Gastroesophageal sphincter (tissue), 4 donors: ENCODE results near the gene RPL12. TPM values are rescaled to one million over a fixed set of nuclear protein-coding genes. Genes with fewer than 3 reads are reported as not detected.

Experiments
- ATAC-seq: fragments of 150-250 bp; one replicate; pipeline ENCODE4 v1.9.1; 2016; ENCODE audit warnings: mild to moderate bottlenecking, moderate library complexity
- H3K27ac ChIP-seq, 4 donors: fragments of 200-600 bp; sonication (generic) in 3 of 4; 1 replicate in 3 of 4; 2 replicates in 1 of 4; pipeline ENCODE4 v1.5.1; 2016 to 2019
- H3K27me3 ChIP-seq: fragments of 200-600 bp; sonication (generic); one replicate; pipeline ENCODE4 v1.5.1; 2019
- H3K36me3 ChIP-seq, 2 donors: fragments of 200-600 bp; sonication (generic); one replicate each; pipeline ENCODE4 v1.5.1; 2019; ENCODE audit warnings: control low read depth in 1 of 2
- H3K4me1 ChIP-seq, 3 donors: fragments of 200-600 bp; sonication (generic); 1 replicate in 2 of 3; 2 replicates in 1 of 3; pipeline ENCODE4 v1.5.1; 2016 to 2019; ENCODE audit warnings: control low read depth in 2 of 3
- H3K4me3 ChIP-seq, 2 donors: fragments of 200-600 bp; sonication (generic); one replicate each; pipeline ENCODE4 v1.5.1; 2019; ENCODE audit warnings: mild to moderate bottlenecking in 1 of 2, moderate library complexity in 1 of 2
- H3K9me3 ChIP-seq, 3 donors: fragments of 200-600 bp; sonication (generic); one replicate each; pipeline ENCODE4 v1.5.1; 2017 to 2019; ENCODE audit warnings: control low read depth in 2 of 3
- EP300 ChIP-seq: sonication (generic); formaldehyde crosslinking; IDR thresholded peaks from one replicate; pipeline ENCODE4 v1.6.1; 2017; ENCODE audit warnings: antibody characterized with exemption, mild to moderate bottlenecking
- POLR2A ChIP-seq, 2 donors: fragments of 450-650 bp; IDR thresholded peaks; one replicate each; pipeline ENCODE4 v1.6.1; 2017; ENCODE audit warnings: antibody characterized with exemption in 2 of 2, mild to moderate bottlenecking in 2 of 2, moderate library complexity in 1 of 2
- POLR2AphosphoS5 ChIP-seq: sonication (generic); formaldehyde crosslinking; IDR thresholded peaks from one replicate; pipeline ENCODE4 v1.6.1; 2017; ENCODE audit warnings: antibody characterized with exemption
- WGBS, 2 donors: methylation state at CpG; one replicate each; pipeline ENCODE4 v1.1.5; 2018; ENCODE audit warnings: low coverage in 1 of 2; 5-methylcytosine and 5-hydroxymethylcytosine counted together
- total RNA-seq, 4 donors: library from RNA; depleted of rRNA; stranded (reverse); fragments of >200 nt; gene quantifications; one replicate each; pipeline ENCODE4 v1.1.0, GENCODE V29; 2016
- TF ChIP-seq, protein P1 (sequence below), 4 experiments: fragments of 200-600 bp in 2 of 4; fragments of 450-650 bp in 2 of 4; sonication (generic) in 1 of 4; IDR thresholded peaks; one replicate each; pipeline ENCODE4 v1.5.1; 2017 to 2019; ENCODE audit warnings: antibody characterized with exemption in 4 of 4, mild to moderate bottlenecking in 2 of 4, moderate library complexity in 2 of 4

The RPL12 gene
- total RNA-seq, result 1,000 to 10,000 TPM in 3 of 4 donors, 100 to 1,000 TPM in 1; 879 to 2,906 (median 1,722) TPM

DNA sequence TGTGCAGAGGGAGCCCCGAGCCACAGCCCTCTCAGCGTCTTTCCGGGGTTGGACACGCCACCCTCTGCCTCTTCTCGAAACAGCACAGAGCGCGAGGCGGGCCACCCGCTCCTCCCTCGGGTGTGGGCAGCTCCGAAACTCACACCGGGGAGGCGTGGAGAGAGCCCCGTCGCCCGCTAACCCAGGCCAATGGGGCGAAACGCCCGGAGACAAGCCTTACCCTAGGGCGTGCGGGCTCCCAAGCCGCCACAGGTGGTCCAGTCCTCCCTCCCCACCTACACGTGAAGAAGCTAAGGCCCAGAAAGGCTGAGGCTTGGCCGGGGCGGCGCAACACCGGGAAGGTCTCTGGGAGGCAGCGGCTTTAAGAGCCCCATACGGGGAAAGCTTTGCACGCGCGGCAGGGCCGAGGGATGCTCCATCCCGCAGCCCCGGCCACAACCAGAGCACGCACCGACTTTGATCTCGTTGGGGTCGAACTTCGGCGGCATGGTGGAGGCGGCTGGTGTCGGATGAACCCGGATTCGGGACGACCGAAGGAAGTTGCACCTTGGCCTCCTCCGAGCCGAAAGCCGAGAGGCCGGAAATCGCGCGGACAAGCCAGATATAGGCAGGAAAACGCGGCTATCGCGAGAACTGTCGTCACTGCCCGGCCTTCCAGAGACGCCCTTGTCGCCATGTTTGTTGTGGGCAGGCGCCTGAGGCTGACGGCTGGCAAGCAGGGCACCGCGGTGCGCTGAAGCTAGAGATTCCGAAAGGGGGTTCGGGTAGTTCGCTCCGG, at the start of gene RPL12, which contains the start of gene LRSAM1:
TSS of gene RPL12 (minus strand) at position 577 of the 778 bp plus-strand sequence. CDS start at position 488, 89 bp downstream.
TSS of gene LRSAM1 (plus strand) at position 681 of the 778 bp plus-strand sequence. CDS start 3,018 bp downstream, outside the sequence.
- peak within 1 kb of the TSS; percentile 77 to 98 (median 92) for H3K27ac ChIP-seq
- peak; percentile 100 for TF ChIP-seq POLR2A (IDR thresholded peaks at IDR 0.05)
- TF ChIP-seq, protein P1, sequence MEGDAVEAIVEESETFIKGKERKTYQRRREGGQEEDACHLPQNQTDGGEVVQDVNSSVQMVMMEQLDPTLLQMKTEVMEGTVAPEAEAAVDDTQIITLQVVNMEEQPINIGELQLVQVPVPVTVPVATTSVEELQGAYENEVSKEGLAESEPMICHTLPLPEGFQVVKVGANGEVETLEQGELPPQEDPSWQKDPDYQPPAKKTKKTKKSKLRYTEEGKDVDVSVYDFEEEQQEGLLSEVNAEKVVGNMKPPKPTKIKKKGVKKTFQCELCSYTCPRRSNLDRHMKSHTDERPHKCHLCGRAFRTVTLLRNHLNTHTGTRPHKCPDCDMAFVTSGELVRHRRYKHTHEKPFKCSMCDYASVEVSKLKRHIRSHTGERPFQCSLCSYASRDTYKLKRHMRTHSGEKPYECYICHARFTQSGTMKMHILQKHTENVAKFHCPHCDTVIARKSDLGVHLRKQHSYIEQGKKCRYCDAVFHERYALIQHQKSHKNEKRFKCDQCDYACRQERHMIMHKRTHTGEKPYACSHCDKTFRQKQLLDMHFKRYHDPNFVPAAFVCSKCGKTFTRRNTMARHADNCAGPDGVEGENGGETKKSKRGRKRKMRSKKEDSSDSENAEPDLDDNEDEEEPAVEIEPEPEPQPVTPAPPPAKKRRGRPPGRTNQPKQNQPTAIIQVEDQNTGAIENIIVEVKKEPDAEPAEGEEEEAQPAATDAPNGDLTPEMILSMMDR (IDR thresholded peaks at IDR 0.05), result peak in 2 of 4 experiments; percentile 4 to 20
- TF ChIP-seq POLR2AphosphoS5, result peak; percentile 100
- no peak for TF ChIP-seq EP300
- H3K36me3 ChIP-seq, result peaks cover 0 to 66% of the 10 kb centered on the region in 2 donors
- H3K9me3 ChIP-seq, result no peaks in the 10 kb centered on the region
- peak within 1 kb of the TSS; percentile 61 to 87 for H3K4me3 ChIP-seq
- H3K27me3 ChIP-seq, result no peaks in the 10 kb centered on the region
- 0% methylated on average over 3 to 8 of the region's 71 CpGs for WGBS, 2 donors
- H3K4me1 ChIP-seq, result peaks cover 3 to 44% (median 20%) of the 10 kb centered on the region in 3 donors
- ATAC-seq, result peak; percentile 89

DNA sequence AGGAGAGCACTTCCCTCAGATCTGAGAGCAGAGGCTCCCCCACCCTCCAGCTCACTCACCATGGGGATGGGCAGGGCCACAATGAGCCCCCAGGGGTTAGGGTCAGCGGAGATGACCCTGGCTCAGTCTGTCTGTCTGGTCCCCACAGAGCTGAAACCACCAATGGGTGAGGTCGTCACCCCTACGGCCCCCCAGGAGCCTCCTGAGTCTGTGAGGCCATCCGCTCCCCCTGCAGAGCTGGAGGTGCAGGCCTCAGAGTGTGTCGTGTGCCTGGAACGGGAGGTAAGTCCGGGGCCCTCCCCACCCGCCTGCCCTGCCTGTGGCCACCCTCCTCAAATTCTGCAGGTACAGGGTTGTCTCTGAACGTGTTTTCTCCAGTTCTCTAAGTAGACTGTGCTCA, 49.7 kb upstream of the RPL12 start:
- Histone ChIP-seq H3K27me3 (no peaks in the 10 kb centered on the region), H3K27ac (no peak overlapping the region), H3K36me3 (peaks cover 0 to 82% of the 10 kb centered on the region in 2 donors), H3K4me1 (peaks cover 0 to 12% (median 0%) of the 10 kb centered on the region in 3 donors), H3K4me3 (no peak overlapping the region), H3K9me3 (no peaks in the 10 kb centered on the region)
- TF ChIP-seq POLR2A (IDR thresholded peaks at IDR 0.05) (no peak), POLR2AphosphoS5 (no peak), EP300 (no peak)
- TF ChIP-seq, protein P1 (IDR thresholded peaks at IDR 0.05), result no peak
- ATAC-seq, result no peak
- WGBS, 2 donors, result 62 to 100% methylated on average over 1 to 2 of the region's 9 CpGs

DNA sequence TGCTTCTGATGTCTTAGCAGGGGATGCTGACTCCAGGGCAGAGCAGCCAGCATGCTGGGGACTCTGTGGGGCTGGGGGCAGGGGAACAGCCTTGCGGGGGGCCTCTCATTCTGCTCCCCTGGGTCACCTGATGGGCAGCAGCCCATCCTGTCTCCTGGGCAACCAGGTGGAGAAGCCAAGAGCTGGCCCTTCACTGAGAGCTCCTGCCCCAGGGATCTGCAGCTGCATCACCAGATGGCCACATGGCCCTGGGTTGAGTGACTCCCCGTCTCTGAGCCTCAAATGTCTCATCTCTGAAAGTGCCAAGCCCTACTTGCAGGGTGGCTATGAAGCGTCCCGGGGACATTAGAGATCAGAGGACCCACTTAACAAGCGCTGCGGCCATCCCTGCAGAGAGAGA, 49.2 kb upstream of the RPL12 start:
- no peaks in the 10 kb centered on the region for H3K27me3 ChIP-seq
- peaks cover 0 to 14% (median 0%) of the 10 kb centered on the region in 3 donors for H3K4me1 ChIP-seq
- no peak overlapping the region for H3K27ac ChIP-seq
- no peak overlapping the region for H3K4me3 ChIP-seq
- no peaks in the 10 kb centered on the region for H3K9me3 ChIP-seq
- H3K36me3 ChIP-seq, result peaks cover 0 to 84% of the 10 kb centered on the region in 2 donors
- TF ChIP-seq, protein P1 (IDR thresholded peaks at IDR 0.05), result no peak
- TF ChIP-seq POLR2A (IDR thresholded peaks at IDR 0.05), result no peak
- TF ChIP-seq POLR2AphosphoS5, result no peak
- no peak for TF ChIP-seq EP300
- ATAC-seq, result no peak
- WGBS, 2 donors, result 74% methylated on average over 4 of the region's 6 CpGs; no CpG with 5 or more reads in 1 of the 2 donors

DNA sequence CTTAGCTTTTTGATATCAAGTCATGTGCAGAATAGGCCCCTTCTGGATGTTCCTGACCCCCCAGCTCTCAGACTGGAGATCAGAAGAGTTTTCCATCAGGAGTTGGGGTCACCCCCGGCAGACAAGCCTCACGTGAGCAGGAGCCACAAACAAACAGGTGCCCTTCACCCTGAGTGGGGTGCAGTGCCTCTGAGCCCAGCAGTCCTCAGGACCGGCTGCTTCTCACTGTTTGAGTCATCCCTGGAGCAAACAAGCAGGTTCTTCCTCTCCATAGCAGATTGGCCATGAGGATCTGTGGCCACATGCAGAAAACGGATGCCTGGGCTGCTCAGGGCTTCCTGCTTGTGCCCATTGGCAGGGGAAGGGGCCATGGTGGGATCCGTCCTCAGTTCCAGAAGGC, 47.1 kb upstream of the RPL12 start:
- Histone ChIP-seq H3K36me3 (peaks cover 0 to 84% of the 10 kb centered on the region in 2 donors), H3K27ac (no peak overlapping the region), H3K27me3 (no peaks in the 10 kb centered on the region), H3K4me1 (peaks cover 0 to 14% (median 0%) of the 10 kb centered on the region in 3 donors), H3K9me3 (no peaks in the 10 kb centered on the region), H3K4me3 (no peak overlapping the region)
- no peak for TF ChIP-seq POLR2A (IDR thresholded peaks at IDR 0.05)
- TF ChIP-seq EP300, result no peak
- no peak for ATAC-seq
- WGBS, 2 donors, result 100% methylated on average over 2 of the region's 5 CpGs; no CpG with 5 or more reads in 1 of the 2 donors

DNA sequence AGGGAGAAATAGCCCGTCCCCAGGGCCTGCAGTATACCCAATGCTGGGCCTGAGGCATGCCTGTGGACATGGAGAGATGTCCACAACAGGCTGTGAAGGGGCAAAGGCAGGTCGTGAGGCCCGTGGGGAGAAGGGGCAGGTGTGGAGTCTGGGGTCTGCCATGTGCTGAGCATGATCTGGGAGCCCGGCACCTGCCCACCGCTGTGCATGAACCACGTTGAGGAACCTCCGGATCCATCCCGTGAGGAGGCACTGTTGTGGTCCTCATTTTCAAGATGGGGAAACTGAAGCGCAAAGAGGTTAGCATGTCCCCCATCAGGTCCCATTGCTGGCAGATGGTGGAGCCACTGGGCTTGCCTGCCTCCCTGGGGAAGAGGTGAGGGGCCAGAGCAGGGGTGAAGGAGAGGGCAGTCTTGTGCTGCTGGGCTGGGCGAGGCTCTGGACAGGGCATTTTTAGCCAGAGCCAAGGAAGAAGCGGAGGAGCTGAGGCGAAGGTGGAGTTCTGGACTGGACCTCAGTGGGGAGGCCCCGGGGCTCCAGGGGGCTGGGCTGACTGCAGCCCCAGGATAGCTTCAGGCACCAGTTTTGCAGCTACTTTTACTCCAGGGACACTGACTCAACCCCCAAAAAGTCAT, 46.6 kb upstream of the RPL12 start:
- ATAC-seq, result no peak
- no peak overlapping the region for H3K4me3 ChIP-seq
- WGBS, 2 donors, result 78 to 87% methylated on average over 4 to 7 of the region's 13 CpGs
- no peak overlapping the region for H3K27ac ChIP-seq
- peaks cover 0 to 84% of the 10 kb centered on the region in 2 donors for H3K36me3 ChIP-seq
- H3K27me3 ChIP-seq, result no peaks in the 10 kb centered on the region
- TF ChIP-seq POLR2AphosphoS5, result no peak
- TF ChIP-seq, protein P1 (IDR thresholded peaks at IDR 0.05), result no peak
- TF ChIP-seq POLR2A (IDR thresholded peaks at IDR 0.05), result no peak
- TF ChIP-seq EP300, result no peak
- peaks cover 0 to 14% (median 0%) of the 10 kb centered on the region in 3 donors for H3K4me1 ChIP-seq
- H3K9me3 ChIP-seq, result no peaks in the 10 kb centered on the region
